ENCODE measurements around the gene USP15. TPM values are rescaled to one million over a fixed set of nuclear protein-coding genes. Genes with fewer than 3 reads are reported as not detected.

USP15 gene
- total RNA-seq, 1 donor from 2014 or later = 74.2 TPM

GRCh38 chr12:62296001-62296400 is 35.8 kb downstream of the USP15 start:
- H3K9me3 ChIP-seq = peaks cover 1% of the 10 kb centered on the region
- H3K36me3 ChIP-seq = peaks cover 5 to 16% of the 10 kb centered on the region in 2 donors
- DNase-seq (ENCODE audit: extremely low spot score in 2 of 2) = no peak
- no peak overlapping the region for H3K4me3 ChIP-seq
- intact Hi-C loops (cut with DNase I) = no loop called here
- TF ChIP-seq POLR2A (IDR thresholded peaks at IDR 0.05) (no peak), CTCF (IDR thresholded peaks at IDR 0.05) (no peak)
- no peaks in the 10 kb centered on the region for H3K27me3 ChIP-seq
- peaks cover 20% of the 10 kb centered on the region for H3K4me1 ChIP-seq
- H3K27ac ChIP-seq = no peak overlapping the region

GRCh38 chr12:62297321-62297720 is 37.1 kb downstream of the USP15 start:
- peaks cover 5 to 16% of the 10 kb centered on the region in 2 donors for H3K36me3 ChIP-seq
- H3K27me3 ChIP-seq = no peaks in the 10 kb centered on the region
- H3K9me3 ChIP-seq = no peaks in the 10 kb centered on the region
- no peak for DNase-seq (ENCODE audit: extremely low spot score in 2 of 2)
- TF ChIP-seq POLR2A (IDR thresholded peaks at IDR 0.05) = no peak
- TF ChIP-seq POLR2AphosphoS5 (IDR thresholded peaks at IDR 0.05; ENCODE audit: insufficient read depth in 1 of 2, low read depth in 1 of 2) = no peak
- TF ChIP-seq CTCF (IDR thresholded peaks at IDR 0.05) = no peak
- intact Hi-C loops (cut with DNase I) = no loop called here
- peaks cover 15% of the 10 kb centered on the region for H3K4me1 ChIP-seq
- no peak overlapping the region for H3K27ac ChIP-seq
- no peak overlapping the region for H3K4me3 ChIP-seq

- Histone ChIP-seq H3K4me1 (peaks cover 11% of the 10 kb centered on the region), H3K27ac (no peak overlapping the region), H3K9me3 (peaks cover 5% of the 10 kb centered on the region), H3K36me3 (peaks cover 5 to 28% of the 10 kb centered on the region in 2 donors), H3K27me3 (no peaks in the 10 kb centered on the region), H3K4me3 (no peak overlapping the region)
- intact Hi-C loops (cut with DNase I) = no loop called here
- no peak for DNase-seq (ENCODE audit: extremely low spot score in 2 of 2)
- TF ChIP-seq POLR2AphosphoS5 (IDR thresholded peaks at IDR 0.05; ENCODE audit: insufficient read depth in 1 of 2, low read depth in 1 of 2) = no peak
- TF ChIP-seq CTCF (IDR thresholded peaks at IDR 0.05) = no peak
- no peak for TF ChIP-seq POLR2A (IDR thresholded peaks at IDR 0.05)
Measured at GRCh38 chr12:62299617-62300016, 39.4 kb downstream of the USP15 start.

DNA sequence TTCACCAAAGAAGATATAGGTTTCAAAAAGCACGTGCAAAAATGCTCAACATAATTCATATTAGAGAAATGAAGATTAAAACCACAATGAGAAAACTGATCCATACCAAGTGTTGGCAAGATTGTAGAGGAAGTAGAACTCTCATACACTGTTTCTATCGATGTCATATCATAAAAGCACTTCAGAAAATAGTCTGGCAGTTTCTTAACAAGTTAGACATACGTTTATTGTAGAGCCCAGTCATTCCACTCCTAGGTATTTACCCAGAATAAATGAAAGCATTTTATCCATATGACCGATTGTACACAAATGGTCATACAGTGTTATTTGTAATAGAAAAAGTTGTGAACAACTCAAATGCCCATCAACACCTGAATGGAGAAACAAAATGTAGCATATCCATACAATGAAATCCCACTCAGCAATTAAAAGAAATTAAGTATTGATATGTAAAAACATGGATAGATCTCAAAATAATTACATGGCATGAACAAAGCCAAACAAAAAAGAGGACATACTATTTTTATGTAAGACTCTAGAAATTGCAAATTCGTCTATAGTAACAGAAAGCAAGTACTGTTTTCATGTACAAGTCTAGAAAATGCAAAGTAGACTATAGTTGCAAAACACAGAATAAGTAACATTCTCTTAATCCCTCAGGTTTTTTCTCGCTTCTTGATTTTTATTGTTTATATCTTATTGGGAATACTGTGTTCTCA is 41.0 kb downstream of the USP15 start:
- no peak for DNase-seq (ENCODE audit: extremely low spot score in 2 of 2)
- Histone ChIP-seq H3K4me3 (no peak overlapping the region), H3K27me3 (no peaks in the 10 kb centered on the region), H3K9me3 (peaks cover 11% of the 10 kb centered on the region), H3K27ac (no peak overlapping the region), H3K36me3 (peaks cover 5 to 33% of the 10 kb centered on the region in 2 donors), H3K4me1 (peaks cover 11% of the 10 kb centered on the region)
- TF ChIP-seq CTCF (IDR thresholded peaks at IDR 0.05) (no peak), POLR2AphosphoS5 (IDR thresholded peaks at IDR 0.05; ENCODE audit: insufficient read depth in 1 of 2, low read depth in 1 of 2) (no peak)
- intact Hi-C loops (cut with DNase I) = no loop called here

DNA sequence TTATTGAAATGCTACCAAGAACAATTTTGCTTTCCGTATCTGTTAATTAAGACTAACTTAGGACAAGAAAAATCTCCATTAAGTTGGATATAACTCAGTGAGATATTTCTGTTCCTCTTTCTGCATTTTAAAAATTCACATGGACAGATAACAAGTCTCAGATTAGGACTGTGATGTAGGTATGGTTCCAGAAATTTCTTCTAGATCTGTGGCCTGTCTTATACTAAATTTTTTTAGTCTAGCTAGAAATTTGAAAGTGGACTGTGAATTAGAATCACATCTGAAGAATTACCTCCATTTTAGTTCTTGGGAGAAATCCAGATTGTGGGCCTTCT is 41.6 kb downstream of the USP15 start:
- H3K27me3 ChIP-seq = no peaks in the 10 kb centered on the region
- H3K4me1 ChIP-seq = peaks cover 11% of the 10 kb centered on the region
- no peak overlapping the region for H3K4me3 ChIP-seq
- TF ChIP-seq CTCF (IDR thresholded peaks at IDR 0.05) (no peak), POLR2A (IDR thresholded peaks at IDR 0.05) (no peak), POLR2AphosphoS5 (IDR thresholded peaks at IDR 0.05; ENCODE audit: insufficient read depth in 1 of 2, low read depth in 1 of 2) (no peak)
- peaks cover 5 to 33% of the 10 kb centered on the region in 2 donors for H3K36me3 ChIP-seq
- no peak for DNase-seq (ENCODE audit: extremely low spot score in 2 of 2)
- intact Hi-C loops (cut with DNase I) = no loop called here
- peaks cover 11% of the 10 kb centered on the region for H3K9me3 ChIP-seq
- H3K27ac ChIP-seq = no peak overlapping the region

Data from vagina (tissue), 2 donors.